BLaER1 treated with 17β-estradiol and CSF1 and Interleukin-3, amounts not matched to agents 10 nM and 100 nM (cell line): ENCODE results near the gene COPS4.
"Not testable (repeated sequence)": the region's sequence is repeated elsewhere in the genome, so short reads cannot be mapped to it uniquely, and the experiment has no call there.

ENCODE experiments used
- H3K27ac ChIP-seq, 11 experiments: shearing (Covaris generic); formaldehyde crosslinking; 2 replicates each; pipeline ENCODE4 v1.8.1; 2022
- H3K27me3 ChIP-seq, 11 experiments: shearing (Covaris generic); formaldehyde crosslinking; 2 replicates each; pipeline ENCODE4 v1.8.1; 2022
- H3K36me3 ChIP-seq, 11 experiments: shearing (Covaris generic); formaldehyde crosslinking; 2 replicates each; pipeline ENCODE4 v1.8.1; 2022
- H3K4me1 ChIP-seq, 10 experiments: shearing (Covaris generic); formaldehyde crosslinking; 2 replicates each; pipeline ENCODE4 v1.8.1; 2022
- H3K4me2 ChIP-seq, 11 experiments: shearing (Covaris generic); formaldehyde crosslinking; 2 replicates each; pipeline ENCODE4 v1.8.1; 2022
- H3K4me3 ChIP-seq, 10 experiments: shearing (Covaris generic); formaldehyde crosslinking; 2 replicates each; pipeline ENCODE4 v1.8.1; 2022
- H3K9ac ChIP-seq, 11 experiments: shearing (Covaris generic); formaldehyde crosslinking; 2 replicates each; pipeline ENCODE4 v1.8.1; 2022
- H3K9me3 ChIP-seq, 11 experiments: shearing (Covaris generic); formaldehyde crosslinking; replicated peaks in 1 of 11; 2 replicates each; pipeline ENCODE4 v1.8.1; 2022
- H4K20me1 ChIP-seq, 11 experiments: shearing (Covaris generic); formaldehyde crosslinking; 2 replicates each; pipeline ENCODE4 v1.8.1; 2022
- Cebpa-rat ChIP-seq, 11 experiments: shearing (Covaris generic); IDR thresholded peaks; 2 replicates each; pipeline ENCODE4 v1.8.1; 2022

Gene COPS4

DNA sequence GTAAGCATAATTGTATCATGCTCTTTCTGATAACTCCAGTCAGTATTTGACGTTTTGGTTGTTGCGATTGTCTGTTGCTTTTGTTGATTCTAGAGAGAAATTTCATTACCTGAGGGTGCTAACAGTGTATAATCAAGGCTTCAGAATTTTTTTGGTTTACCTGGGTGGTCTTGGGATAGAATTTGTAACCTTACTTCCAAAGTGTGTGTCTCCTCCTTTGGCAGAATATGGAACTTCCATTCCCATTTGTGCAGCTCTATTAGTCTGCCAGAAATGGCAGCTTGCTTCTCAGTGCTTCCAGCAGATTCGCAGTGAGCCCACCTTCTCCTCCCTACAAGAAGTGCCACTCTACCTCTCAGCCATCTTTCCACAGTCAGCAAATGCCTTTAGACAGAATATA is 5.3 kb downstream of the COPS4 start:
- Histone ChIP-seq H3K27ac (no peak overlapping the region), H3K36me3 (peaks cover 0 to 26% (median 18%) of the 10 kb centered on the region in 11 experiments; a peak in 9 of 22 replicates), H3K9me3 (no peaks in the 10 kb centered on the region), H3K4me1 (peaks cover 17 to 37% (median 19%) of the 10 kb centered on the region in 10 experiments), H3K27me3 (no peaks in the 10 kb centered on the region), H3K9ac (no peak overlapping the region), H3K4me3 (no peak overlapping the region), H3K4me2 (no peak overlapping the region), H4K20me1 (peaks cover 0 to 46% (median 6%) of the 10 kb centered on the region in 11 experiments; a peak in 8 of 22 replicates)
- TF ChIP-seq Cebpa-rat (IDR thresholded peaks at IDR 0.05), result no peak

DNA sequence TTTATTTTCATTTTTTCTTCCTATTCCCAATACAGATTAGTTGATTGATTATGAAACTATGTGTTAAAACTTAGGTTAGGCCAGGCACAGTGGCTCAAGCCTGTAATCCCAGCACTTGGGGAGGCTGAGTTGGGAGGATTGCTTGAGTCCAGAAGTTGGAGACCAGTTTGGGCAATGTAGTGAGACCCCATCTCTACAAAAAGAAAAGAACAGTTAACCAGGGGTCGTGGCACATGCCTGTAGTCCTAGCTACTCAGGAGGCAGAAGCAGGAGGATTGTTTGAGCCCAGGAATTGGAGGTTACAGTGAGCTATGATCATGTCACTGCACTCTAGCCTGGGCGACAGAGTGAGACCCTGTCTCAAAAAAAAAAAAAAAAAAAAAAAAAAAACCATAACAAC is 8.2 kb downstream of the COPS4 start:
- peaks cover 0 to 14% (median 0%) of the 10 kb centered on the region in 10 experiments; a peak in 5 of 20 replicates for H3K4me1 ChIP-seq
- not testable (repeated sequence) for H3K27me3 ChIP-seq, H3K9me3 ChIP-seq, H3K4me3 ChIP-seq, H3K4me2 ChIP-seq, H3K9ac ChIP-seq
- H3K36me3 ChIP-seq, result peaks cover 0 to 37% (median 30%) of the 10 kb centered on the region in 11 experiments; a peak in 14 of 22 replicates
- peaks cover 0 to 32% (median 4%) of the 10 kb centered on the region in 11 experiments; a peak in 4 of 22 replicates for H4K20me1 ChIP-seq
- 0 out of 22 replicates have a peak overlapping the region, but pooled peaks of 1 of the 11 experiments have one; percentile 7 for H3K27ac ChIP-seq

DNA sequence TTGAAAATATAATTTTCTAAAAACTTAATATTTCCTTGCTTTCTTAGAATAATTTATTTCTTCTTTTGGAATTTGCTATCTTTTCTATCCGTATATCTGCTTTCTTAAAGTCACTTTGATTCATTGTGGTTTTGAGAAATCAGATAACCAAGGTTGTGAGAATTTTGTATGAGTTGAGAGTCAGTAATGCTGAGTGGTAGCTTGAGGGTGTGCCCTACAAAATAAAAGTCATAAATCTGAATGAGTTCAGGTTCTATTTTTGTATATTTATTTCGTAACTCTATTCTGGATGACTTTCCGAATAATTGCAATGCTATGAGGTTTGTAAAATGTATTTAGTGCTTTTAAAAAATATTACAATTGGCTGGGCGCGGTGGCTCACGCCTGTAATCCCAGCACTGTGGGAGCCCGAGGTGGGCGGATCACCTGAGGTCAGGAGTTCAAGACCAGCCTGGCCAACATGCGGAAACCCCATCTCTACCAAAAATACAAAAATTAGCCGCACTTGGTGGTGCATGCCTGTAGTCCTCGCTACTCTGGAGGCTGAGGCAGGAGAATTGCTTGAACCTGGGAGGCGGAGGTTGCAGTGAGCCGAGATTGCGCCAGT is 8.9 kb downstream of the COPS4 start:
- H3K9me3 ChIP-seq, result no peaks in the 10 kb centered on the region
- no peak overlapping the region for H3K9ac ChIP-seq
- H4K20me1 ChIP-seq, result peaks cover 0 to 28% (median 4%) of the 10 kb centered on the region in 11 experiments; a peak in 4 of 22 replicates
- 0 out of 22 replicates have a peak, but pooled peaks of 1 of the 11 experiments have one; percentile 7 for TF ChIP-seq Cebpa-rat (IDR thresholded peaks at IDR 0.05)
- peak overlapping the region in 3 of 11 experiments; percentile 4 to 13 (median 10); a peak in 1 of 22 replicates for H3K4me2 ChIP-seq
- peaks cover 0 to 17% (median 0%) of the 10 kb centered on the region in 10 experiments; a peak in 4 of 20 replicates for H3K4me1 ChIP-seq
- peak overlapping the region in 1 of 11 experiments; percentile 38; a peak in 1 of 22 replicates for H3K27ac ChIP-seq
- H3K36me3 ChIP-seq, result peaks cover under 1 to 41% (median 33%) of the 10 kb centered on the region in 11 experiments; a peak in 18 of 22 replicates
- H3K4me3 ChIP-seq, result no peak overlapping the region
- no peaks in the 10 kb centered on the region for H3K27me3 ChIP-seq

DNA sequence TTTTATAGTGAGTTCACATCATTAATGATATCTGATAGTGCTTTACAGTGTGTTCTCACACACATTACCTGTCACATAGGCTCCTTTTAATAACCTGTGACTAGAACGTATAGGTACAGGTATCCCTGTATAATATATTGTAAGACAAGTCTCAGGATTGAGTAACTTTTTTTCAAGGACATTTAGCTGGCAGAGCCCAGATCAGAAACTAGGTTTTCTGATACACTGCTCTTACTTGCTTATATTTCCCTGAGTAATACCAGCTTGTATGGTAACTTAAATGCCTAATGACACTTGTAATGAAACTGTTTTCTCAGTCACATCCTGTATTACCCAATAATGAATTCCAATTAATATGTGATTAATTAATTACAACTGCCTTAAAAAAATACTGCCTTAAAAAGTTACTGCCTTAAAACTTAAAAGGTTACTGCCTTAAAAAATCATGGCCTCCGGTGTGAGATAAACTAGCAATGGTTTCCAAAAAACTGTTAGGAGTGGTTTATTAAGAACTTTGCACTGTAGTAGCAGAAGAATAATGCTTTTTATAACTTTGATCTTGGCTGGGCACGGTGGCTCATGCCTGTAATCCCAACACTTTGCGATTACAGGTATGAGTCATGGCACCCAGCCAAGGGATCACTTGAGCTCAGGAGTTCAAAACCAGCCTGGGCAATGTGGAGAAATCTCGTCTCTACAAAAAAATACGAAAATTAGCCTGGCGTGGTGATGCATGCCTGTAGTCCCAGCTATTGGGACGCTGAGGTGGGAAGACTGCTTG is 11.9 kb downstream of the COPS4 start:
- peaks cover 0 to 17% (median 0%) of the 10 kb centered on the region in 10 experiments; a peak in 4 of 20 replicates for H3K4me1 ChIP-seq
- H3K9ac ChIP-seq, result no peak overlapping the region
- peaks cover 30 to 62% (median 50%) of the 10 kb centered on the region in 11 experiments for H3K36me3 ChIP-seq
- H3K27me3 ChIP-seq, result no peaks in the 10 kb centered on the region
- no peak overlapping the region for H3K4me3 ChIP-seq
- peaks cover 0 to 10% (median 0%) of the 10 kb centered on the region in 11 experiments; a peak in 3 of 22 replicates for H4K20me1 ChIP-seq
- no peak overlapping the region for H3K27ac ChIP-seq
- TF ChIP-seq Cebpa-rat (IDR thresholded peaks at IDR 0.05), result no peak
- no peak overlapping the region for H3K4me2 ChIP-seq
- H3K9me3 ChIP-seq, result no peaks in the 10 kb centered on the region

DNA sequence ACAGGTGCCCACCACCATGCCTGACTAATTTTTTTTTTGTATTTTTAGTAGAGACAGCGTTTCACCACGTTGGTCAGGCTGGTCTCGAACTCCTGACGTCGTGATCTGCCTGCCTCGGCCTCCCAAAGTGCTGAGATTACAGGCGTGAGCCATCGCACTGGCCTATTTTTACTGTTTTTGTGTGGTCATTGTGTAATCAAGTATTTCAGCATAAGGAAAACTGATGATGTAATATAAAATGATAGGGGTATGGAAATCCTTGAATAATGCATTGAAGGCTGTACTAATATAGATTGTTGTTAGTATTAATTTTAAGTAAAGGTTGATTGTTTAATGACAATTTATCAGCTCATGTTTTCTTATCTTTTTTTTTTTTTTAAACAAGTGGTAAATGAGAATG is 13.8 kb downstream of the COPS4 start:
- Histone ChIP-seq H3K36me3 (peaks cover 47 to 69% (median 63%) of the 10 kb centered on the region in 11 experiments), H3K4me1 (peaks cover 0 to 12% (median 0%) of the 10 kb centered on the region in 10 experiments; a peak in 3 of 20 replicates)
- not testable (repeated sequence) for H4K20me1 ChIP-seq, H3K27ac ChIP-seq, H3K4me3 ChIP-seq, H3K4me2 ChIP-seq, H3K27me3 ChIP-seq, H3K9me3 ChIP-seq, H3K9ac ChIP-seq
- peak in 3 of 11 experiments; percentile 10 to 62 (median 16); a peak in 4 of 22 replicates for TF ChIP-seq Cebpa-rat (IDR thresholded peaks at IDR 0.05)

DNA sequence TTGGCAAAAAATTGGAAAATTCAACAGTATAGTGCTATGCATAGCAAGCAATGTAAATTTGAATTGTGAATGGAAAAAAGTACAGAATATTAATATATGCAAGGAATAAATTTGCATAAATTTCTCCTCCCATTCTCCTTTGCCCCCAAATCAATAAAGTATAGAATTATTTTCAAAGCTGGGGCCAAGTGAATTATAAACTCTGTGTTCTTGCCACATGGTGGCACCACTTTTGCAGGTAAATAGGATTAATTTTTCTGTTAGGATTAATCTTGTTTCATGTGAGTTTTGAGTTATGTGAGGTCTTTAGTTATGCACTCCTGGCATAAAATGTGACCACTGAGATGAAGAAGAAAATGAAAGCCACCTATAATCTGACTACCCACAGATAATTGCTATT is 19.9 kb downstream of the COPS4 start:
- no peak for TF ChIP-seq Cebpa-rat (IDR thresholded peaks at IDR 0.05)
- H3K4me3 ChIP-seq, result no peak overlapping the region
- H3K4me1 ChIP-seq, result no peaks in the 10 kb centered on the region
- no peaks in the 10 kb centered on the region for H4K20me1 ChIP-seq
- peaks cover 56 to 88% (median 79%) of the 10 kb centered on the region in 11 experiments for H3K36me3 ChIP-seq
- no peaks in the 10 kb centered on the region for H3K27me3 ChIP-seq
- no peaks in the 10 kb centered on the region for H3K9me3 ChIP-seq
- H3K4me2 ChIP-seq, result no peak overlapping the region
- no peak overlapping the region for H3K9ac ChIP-seq
- no peak overlapping the region for H3K27ac ChIP-seq

DNA sequence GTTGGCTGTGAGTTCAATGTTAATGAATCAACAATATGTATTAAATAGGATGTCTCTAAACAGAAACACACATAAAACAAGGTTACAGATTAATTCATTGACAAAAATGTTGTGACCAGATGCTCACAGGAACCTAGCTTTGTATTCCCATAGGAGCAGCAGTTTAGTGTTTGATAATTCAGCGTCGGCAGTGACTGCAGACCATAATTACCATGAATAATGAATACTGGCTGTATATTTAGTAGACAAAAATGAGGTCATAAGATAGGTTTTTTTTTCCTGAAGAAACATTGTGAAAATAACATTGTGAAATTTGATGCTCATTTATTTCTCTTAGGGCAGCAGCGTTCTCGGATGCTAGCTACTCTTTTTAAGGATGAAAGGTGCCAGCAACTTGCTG is 27.8 kb downstream of the COPS4 start:
- peaks cover 72 to 99% (median 89%) of the 10 kb centered on the region in 11 experiments for H3K36me3 ChIP-seq
- no peaks in the 10 kb centered on the region for H4K20me1 ChIP-seq
- no peak overlapping the region for H3K9ac ChIP-seq
- H3K9me3 ChIP-seq, result no peaks in the 10 kb centered on the region
- H3K4me3 ChIP-seq, result no peak overlapping the region
- no peak for TF ChIP-seq Cebpa-rat (IDR thresholded peaks at IDR 0.05)
- H3K4me1 ChIP-seq, result peaks cover 0 to 21% (median 6%) of the 10 kb centered on the region in 10 experiments; a peak in 11 of 20 replicates
- H3K27ac ChIP-seq, result no peak overlapping the region
- H3K4me2 ChIP-seq, result no peak overlapping the region
- H3K27me3 ChIP-seq, result no peaks in the 10 kb centered on the region

DNA sequence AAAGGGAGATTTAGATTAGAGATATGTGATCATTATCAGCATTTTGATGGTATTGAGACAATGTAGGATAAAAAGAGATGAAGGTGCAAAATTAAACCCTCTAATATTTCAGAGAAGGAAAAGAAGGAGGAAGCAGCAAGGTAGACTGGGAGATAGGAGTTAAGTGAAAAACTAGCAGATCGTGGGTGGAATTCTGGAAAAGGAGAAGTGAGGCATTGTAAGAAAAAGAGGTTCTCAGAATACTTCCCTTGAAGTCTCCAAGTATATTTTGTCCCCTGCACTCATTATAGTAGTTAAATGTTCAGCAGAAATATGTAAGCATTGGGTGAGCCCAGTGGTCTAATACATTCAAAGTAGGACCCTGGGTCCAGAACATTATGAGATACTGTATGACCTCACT is 30.3 kb downstream of the COPS4 start:
- no peaks in the 10 kb centered on the region for H3K9me3 ChIP-seq
- no peaks in the 10 kb centered on the region for H4K20me1 ChIP-seq
- H3K4me1 ChIP-seq, result peaks cover 0 to 22% (median 6%) of the 10 kb centered on the region in 10 experiments; a peak in 11 of 20 replicates
- H3K4me2 ChIP-seq, result peak overlapping the region in 3 of 11 experiments; percentile 29 to 60 (median 59); a peak in 6 of 22 replicates
- peaks cover 74 to 100% (median 91%) of the 10 kb centered on the region in 11 experiments for H3K36me3 ChIP-seq
- TF ChIP-seq Cebpa-rat (IDR thresholded peaks at IDR 0.05), result no peak
- H3K9ac ChIP-seq, result no peak overlapping the region
- H3K27ac ChIP-seq, result no peak overlapping the region
- H3K4me3 ChIP-seq, result no peak overlapping the region
- H3K27me3 ChIP-seq, result no peaks in the 10 kb centered on the region
